Neutrophil (primary cell): ENCODE measurements around the gene TPM4.
"Not testable (repeated sequence)": the region's sequence is repeated elsewhere in the genome, so short reads cannot be mapped to it uniquely, and the experiment has no call there.

Source experiments
- H3K27ac ChIP-seq: fragments of 200-600 bp; sonication (generic); 2 replicates; pipeline ENCODE4 v1.5.1; 2016; ENCODE audit warnings: mild to moderate bottlenecking, moderate library complexity
- H3K27me3 ChIP-seq: fragments of 200-600 bp; sonication (generic); 2 replicates; pipeline ENCODE4 v1.6.0; 2016; ENCODE audit warnings: mild to moderate bottlenecking
- H3K36me3 ChIP-seq: fragments of 200-600 bp; sonication (generic); 2 replicates; pipeline ENCODE4 v1.5.1; 2017
- H3K4me1 ChIP-seq, 2 experiments: fragments of 200-600 bp in 1 of 2; sonication (generic) in 1 of 2; 1 replicate in 1 of 2; 2 replicates in 1 of 2; pipeline versions ENCODE4 v1.5.1 to v1.6.1; 2013 to 2016; ENCODE audit warnings: low read depth in 1 of 2, low read length in 1 of 2, mild to moderate bottlenecking in 1 of 2, moderate library complexity in 1 of 2; ENCODE audit not compliant: control insufficient read depth in 1 of 2, insufficient read depth in 1 of 2
- H3K4me3 ChIP-seq, 2 experiments: fragments of 200-600 bp in 1 of 2; sonication (generic) in 1 of 2; 1 replicate in 1 of 2; 2 replicates in 1 of 2; pipeline ENCODE4 v1.5.1; 2013 to 2016; ENCODE audit warnings: low read depth in 1 of 2, low read length in 1 of 2, mild to moderate bottlenecking in 1 of 2, moderate library complexity in 1 of 2
- H3K9me3 ChIP-seq: fragments of 200-600 bp; sonication (generic); 2 replicates; pipeline ENCODE4 v1.5.1; 2016
- CTCF ChIP-seq: fragments of 200-600 bp; sonication (generic); IDR thresholded peaks from 2 replicates; pipeline ENCODE4 v1.5.1; 2016; ENCODE audit warnings: antibody characterized with exemption

TPM4 gene

GRCh38 chr19:16096280-16096855 is 20.1 kb downstream of the TPM4 start:
- H3K27me3 ChIP-seq, result no peaks in the 10 kb centered on the region
- H3K4me1 ChIP-seq, result no peaks in the 10 kb centered on the region
- no peaks in the 10 kb centered on the region for H3K9me3 ChIP-seq
- TF ChIP-seq CTCF, result no peak
- H3K27ac ChIP-seq, result peak overlapping the region; percentile 32
- peaks cover 81% of the 10 kb centered on the region for H3K36me3 ChIP-seq
- H3K4me3 ChIP-seq, result no peak overlapping the region

DNA sequence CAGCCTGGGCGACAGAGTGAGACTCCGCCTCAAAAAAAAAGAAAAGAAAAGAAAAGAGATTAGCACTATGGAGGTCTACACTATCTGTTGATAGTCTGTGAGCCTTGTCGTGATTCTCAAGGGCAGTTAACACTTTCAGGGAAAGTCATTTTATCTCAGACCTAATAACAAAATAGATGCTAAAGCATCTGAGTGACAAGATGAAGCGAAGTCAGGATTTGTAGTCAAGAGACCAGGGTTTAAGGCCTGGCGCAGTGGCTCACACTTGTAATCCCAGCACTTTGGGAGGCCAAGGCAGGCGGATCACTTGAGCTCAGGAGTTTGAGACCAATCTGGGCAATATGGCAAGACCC is 22.1 kb downstream of the TPM4 start:
- Histone ChIP-seq H3K36me3 (peaks cover 81% of the 10 kb centered on the region), H3K27me3 (no peaks in the 10 kb centered on the region), H3K4me1 (no peaks in the 10 kb centered on the region), H3K9me3 (no peaks in the 10 kb centered on the region), H3K4me3 (no peak overlapping the region), H3K27ac (no peak overlapping the region)
- no peak for TF ChIP-seq CTCF

GRCh38 chr19:16098821-16099220 is 22.5 kb downstream of the TPM4 start:
- H3K4me1 ChIP-seq, result no peaks in the 10 kb centered on the region
- peaks cover 80% of the 10 kb centered on the region for H3K36me3 ChIP-seq
- no peak overlapping the region for H3K27ac ChIP-seq
- no peak for TF ChIP-seq CTCF
- no peaks in the 10 kb centered on the region for H3K27me3 ChIP-seq
- H3K9me3 ChIP-seq, result no peaks in the 10 kb centered on the region
- H3K4me3 ChIP-seq, result no peak overlapping the region

DNA sequence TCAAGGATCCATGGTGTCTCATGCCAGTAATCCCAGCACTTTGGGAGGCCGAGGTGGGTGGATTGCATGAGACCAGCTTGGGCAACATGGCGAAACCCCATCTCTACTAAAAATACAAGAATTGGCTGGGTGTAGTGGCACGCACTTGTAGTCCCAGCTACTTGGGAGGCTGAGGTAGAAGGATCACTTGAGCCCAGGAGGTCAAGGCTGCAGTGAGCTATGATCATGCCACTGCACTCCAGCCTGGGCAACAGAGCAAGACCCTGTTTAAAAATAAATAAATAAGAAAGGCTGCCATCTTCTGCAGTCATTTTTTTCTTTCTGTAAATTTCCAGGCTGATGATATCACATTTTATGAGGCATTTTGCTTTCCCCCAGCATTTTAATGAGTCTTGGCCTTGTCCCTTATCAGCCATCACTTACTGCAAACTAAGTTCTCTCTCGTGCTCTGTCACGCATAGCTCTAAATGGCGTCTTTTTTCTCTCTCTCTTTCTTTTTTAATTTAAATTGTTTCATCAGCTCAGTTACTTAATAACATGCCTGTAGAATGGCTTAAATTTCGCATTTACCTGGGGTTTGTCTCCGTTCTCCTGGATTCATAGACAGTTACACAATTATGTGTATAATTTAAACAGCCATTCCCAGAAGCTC is 23.1 kb downstream of the TPM4 start:
- H3K27ac ChIP-seq, H3K27me3 ChIP-seq, H3K4me1 ChIP-seq, H3K9me3 ChIP-seq, H3K4me3 ChIP-seq: not testable (repeated sequence)
- H3K36me3 ChIP-seq, result peaks cover 74% of the 10 kb centered on the region

- Histone ChIP-seq H3K4me3 (no peak overlapping the region), H3K36me3 (peaks cover 63% of the 10 kb centered on the region)
- TF ChIP-seq CTCF, result no peak
Measured at GRCh38 chr19:16100524-16100923, 24.2 kb downstream of the TPM4 start.

GRCh38 chr19:16104722-16105121 is 28.4 kb downstream of the TPM4 start:
- Histone ChIP-seq H3K36me3 (peaks cover 38% of the 10 kb centered on the region), H3K9me3 (no peaks in the 10 kb centered on the region), H3K4me3 (no peak overlapping the region), H3K4me1 (no peaks in the 10 kb centered on the region), H3K27ac (no peak overlapping the region), H3K27me3 (no peaks in the 10 kb centered on the region)
- TF ChIP-seq CTCF, result no peak

More at GRCh38 chr19:16100524-16100923, 24.2 kb downstream of the TPM4 start:
- Histone ChIP-seq H3K27me3 (no peaks in the 10 kb centered on the region), H3K9me3 (no peaks in the 10 kb centered on the region), H3K27ac (no peak overlapping the region), H3K4me1 (no peaks in the 10 kb centered on the region)
